GM12872 (cell line): Measurements from ENCODE around the gene TNPO3.
A peak's percentile ranks its signal among the peaks of the same experiment; 100 is the strongest.

Experiments used
- CTCF ChIP-seq: IDR thresholded peaks from 3 replicates; pipeline ENCODE4 v1.5.1; 2011; ENCODE audit warnings: low read depth, mild to moderate bottlenecking, low read length, moderate library complexity; ENCODE audit not compliant: insufficient read depth

TNPO3 gene

GRCh38 chr7:128961030-128961659, 93.8 kb downstream of the TNPO3 start:
- TF ChIP-seq CTCF, result no peak

- no peak for TF ChIP-seq CTCF
These were observed 95.6 kb downstream of the TNPO3 start for GRCh38 chr7:128959296-128959695.

- TF ChIP-seq CTCF, result no peak
These were observed 98.9 kb downstream of the TNPO3 start for GRCh38 chr7:128955981-128956380.

- peak; percentile 13; the same call in 1 of the 3 replicates for TF ChIP-seq CTCF
These were observed 99.8 kb downstream of the TNPO3 start for GRCh38 chr7:128954830-128955802.

- TF ChIP-seq CTCF, result no peak
These were observed 100.8 kb downstream of the TNPO3 start for GRCh38 chr7:128954150-128954549.

GRCh38 chr7:128951296-128951695, 103.6 kb downstream of the TNPO3 start:
- no peak for TF ChIP-seq CTCF

GRCh38 chr7:128948976-128949760, 105.7 kb downstream of the TNPO3 start:
- no peak for TF ChIP-seq CTCF
